Measurements from ENCODE around the gene CFAP107. TPM values are rescaled to one million over a fixed set of nuclear protein-coding genes. Genes with fewer than 3 reads are reported as not detected.

The CFAP107 gene
- total and polyA plus RNA-seq, 2 experiments from 2014 or later, result 0.07 TPM; not detected in 1

DNA sequence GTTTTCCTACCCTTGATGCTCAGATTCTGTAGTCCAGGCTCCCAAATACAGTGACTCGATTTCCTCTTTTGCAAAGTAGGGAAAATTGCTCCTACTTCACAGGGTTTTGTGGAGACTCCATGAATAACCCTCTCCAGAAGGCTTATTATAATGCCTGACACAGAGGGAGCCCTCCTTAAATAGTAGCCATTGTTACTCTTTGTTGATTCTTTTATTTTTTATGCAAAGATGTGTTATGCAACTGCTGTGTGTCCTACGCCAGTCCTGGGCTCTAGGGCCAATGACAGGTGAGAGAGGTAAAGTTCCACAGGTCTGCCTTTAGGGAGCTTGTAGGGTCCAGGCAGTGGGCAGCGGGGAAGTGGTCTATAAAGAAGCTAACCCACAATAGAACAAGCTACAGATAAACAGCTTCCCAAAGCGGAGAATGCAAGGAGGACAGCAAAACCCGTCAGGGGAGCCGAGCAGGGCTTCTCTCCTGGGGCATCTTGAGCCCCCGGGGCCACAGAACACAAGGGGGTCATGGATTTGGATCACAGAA, 28.6 kb upstream of the CFAP107 start:
- H3K9me2 ChIP-seq (ENCODE audit: insufficient read depth), result no peaks in the 10 kb centered on the region; the same call in none of the 2 replicates
- Mint-ChIP-seq H3K9me3 (no peaks in the 10 kb centered on the region), H3K27me3 (ENCODE audit: insufficient read depth, low read depth, poor library complexity) (peaks cover 11% of the 10 kb centered on the region), H3K4me3 (no peak overlapping the region), H3K4me1 (peaks cover 55% of the 10 kb centered on the region), H3K36me3 (ENCODE audit: low read depth) (no peaks in the 10 kb centered on the region), H3K27ac (no peak overlapping the region; the same call in 1 of the 2 replicates)
- H3K27ac ChIP-seq (ENCODE audit: low read depth), result peak overlapping the region; percentile 75
- peak overlapping the region; percentile 25; the same call in 1 of the 2 replicates for H3K4me3 ChIP-seq
- no peak for DNase-seq (ENCODE audit: low spot score)
- ATAC-seq, result peak; percentile 73
- H4K20me1 ChIP-seq (replicated peaks; ENCODE audit: insufficient read depth), result no peaks in the 10 kb centered on the region
- TF ChIP-seq NANOG (IDR thresholded peaks at IDR 0.05; ENCODE audit: borderline replicate concordance) (peak; percentile 37; the same call in 1 of the 2 replicates), EZH2phosphoT487 (IDR thresholded peaks at IDR 0.05; ENCODE audit: unreplicated experiment) (no peak)
- H3K4me1 ChIP-seq (ENCODE audit: insufficient read depth), result peaks cover 64% of the 10 kb centered on the region
- H3K4me2 ChIP-seq, result peak overlapping the region; percentile 45
- H3K36me3 ChIP-seq (ENCODE audit: insufficient read depth), result no peaks in the 10 kb centered on the region
- no peaks in the 10 kb centered on the region for H3K27me3 ChIP-seq (ENCODE audit: insufficient read depth)
- no peak overlapping the region for H2AFZ ChIP-seq
- peaks cover 6% of the 10 kb centered on the region for H3F3A ChIP-seq (replicated peaks; ENCODE audit: low read depth)
- no peaks in the 10 kb centered on the region for H3K79me2 ChIP-seq (replicated peaks; ENCODE audit: insufficient read depth)

DNA sequence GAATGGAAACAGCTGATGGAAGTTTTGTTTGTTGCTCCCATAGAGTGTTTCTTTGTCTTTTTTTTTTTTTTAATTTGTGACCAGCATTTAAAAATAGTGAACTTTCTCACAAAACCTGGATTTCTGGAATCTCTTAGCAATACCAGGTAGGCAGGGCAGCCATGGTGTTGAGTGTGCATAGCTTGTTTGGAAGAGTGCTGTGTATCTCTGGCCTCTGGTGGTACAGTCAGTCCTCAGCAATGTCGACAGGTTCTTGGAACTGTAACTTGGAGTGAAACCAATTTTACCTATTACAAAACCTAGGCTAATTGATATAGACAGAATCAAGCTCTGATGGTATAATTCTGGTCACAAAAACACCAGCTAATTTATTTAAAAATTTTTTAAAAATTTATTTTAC, 23.4 kb upstream of the CFAP107 start:
- Histone ChIP-seq H3K4me2 (no peak overlapping the region), H3K79me2 (replicated peaks; ENCODE audit: insufficient read depth) (no peaks in the 10 kb centered on the region), H3F3A (replicated peaks; ENCODE audit: low read depth) (no peaks in the 10 kb centered on the region), H3K9me2 (ENCODE audit: insufficient read depth) (peaks cover 2% of the 10 kb centered on the region; the same call in 1 of the 2 replicates), H2AFZ (no peak overlapping the region), H3K36me3 (ENCODE audit: insufficient read depth) (no peaks in the 10 kb centered on the region), H3K4me3 (no peak overlapping the region), H3K4me1 (ENCODE audit: insufficient read depth) (peaks cover 17% of the 10 kb centered on the region), H3K27me3 (ENCODE audit: insufficient read depth) (no peaks in the 10 kb centered on the region), H3K27ac (ENCODE audit: low read depth) (no peak overlapping the region), H4K20me1 (replicated peaks; ENCODE audit: insufficient read depth) (no peaks in the 10 kb centered on the region)
- DNase-seq (ENCODE audit: low spot score) (no peak), ATAC-seq (no peak)
- no peak overlapping the region for H3K27ac Mint-ChIP-seq
- H3K4me3 Mint-ChIP-seq, result no peak overlapping the region
- 0 out of 3 replicates have a peak, but pooled peaks cover 3% of the 10 kb centered on the region for H3K36me3 Mint-ChIP-seq (ENCODE audit: low read depth)
- peaks cover 12% of the 10 kb centered on the region for H3K4me1 Mint-ChIP-seq
- no peaks in the 10 kb centered on the region for H3K9me3 Mint-ChIP-seq
- TF ChIP-seq STAT1 (IDR thresholded peaks at IDR 0.05; ENCODE audit: unreplicated experiment), result no peak
- TF ChIP-seq, protein P1, sequence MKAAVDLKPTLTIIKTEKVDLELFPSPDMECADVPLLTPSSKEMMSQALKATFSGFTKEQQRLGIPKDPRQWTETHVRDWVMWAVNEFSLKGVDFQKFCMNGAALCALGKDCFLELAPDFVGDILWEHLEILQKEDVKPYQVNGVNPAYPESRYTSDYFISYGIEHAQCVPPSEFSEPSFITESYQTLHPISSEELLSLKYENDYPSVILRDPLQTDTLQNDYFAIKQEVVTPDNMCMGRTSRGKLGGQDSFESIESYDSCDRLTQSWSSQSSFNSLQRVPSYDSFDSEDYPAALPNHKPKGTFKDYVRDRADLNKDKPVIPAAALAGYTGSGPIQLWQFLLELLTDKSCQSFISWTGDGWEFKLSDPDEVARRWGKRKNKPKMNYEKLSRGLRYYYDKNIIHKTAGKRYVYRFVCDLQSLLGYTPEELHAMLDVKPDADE (IDR thresholded peaks at IDR 0.05), result no peak
- TF ChIP-seq POLR2AphosphoS5 (IDR thresholded peaks at IDR 0.05; ENCODE audit: low read depth), result no peak
- no peak for TF ChIP-seq CREB1 (CRISPR knock-in tag; IDR thresholded peaks at IDR 0.05; ENCODE audit: low read depth)
- no peak for TF ChIP-seq EZH2phosphoT487 (IDR thresholded peaks at IDR 0.05; ENCODE audit: unreplicated experiment)
- no peak for TF ChIP-seq ZNF462 (CRISPR knock-in tag; IDR thresholded peaks at IDR 0.05)
- TF ChIP-seq JUNB (IDR thresholded peaks at IDR 0.05; ENCODE audit: unreplicated experiment), result no peak
- no peak for TF ChIP-seq ZNF331 (CRISPR knock-in tag; IDR thresholded peaks at IDR 0.05; ENCODE audit: low read depth)
- no peak for TF ChIP-seq NANOG (IDR thresholded peaks at IDR 0.05; ENCODE audit: borderline replicate concordance)
- H3K27me3 Mint-ChIP-seq (ENCODE audit: insufficient read depth, low read depth, poor library complexity), result peaks cover 8% of the 10 kb centered on the region
